Right cardiac atrium (tissue), 5 donors: Measurements from ENCODE around the gene DHRS3. TPM values are rescaled to one million over a fixed set of nuclear protein-coding genes. Genes with fewer than 3 reads are reported as not detected.
"Not testable (repeated sequence)": the region's sequence is repeated elsewhere in the genome, so short reads cannot be mapped to it uniquely, and the experiment has no call there.

Experiments used
- ATAC-seq, 2 donors: fragments of 200-7000 bp; cut with Tn5 transposase; one replicate each; pipeline versions ENCODE4 v1.8.0 to v1.9.1; 2020; ENCODE audit warnings: moderate library complexity in 2 of 2, mild to moderate bottlenecking in 1 of 2
- DNase-seq, 3 donors: peaks; one replicate each; pipeline ENCODE4 v3.0.0-alpha.2; 2020
- H3K27ac ChIP-seq: one replicate; pipeline ENCODE4 v1.5.1; 2013; ENCODE audit warnings: mild to moderate bottlenecking, low read length, control low read depth, moderate library complexity
- H3K27me3 ChIP-seq: one replicate; pipeline ENCODE4 v1.6.1; 2013; ENCODE audit not compliant: control insufficient read depth, insufficient read depth
- H3K4me1 ChIP-seq: one replicate; pipeline ENCODE4 v1.6.1; 2013; ENCODE audit warnings: low read length; ENCODE audit not compliant: control insufficient read depth, insufficient read depth
- H3K4me3 ChIP-seq: one replicate; pipeline ENCODE4 v1.5.1; 2013; ENCODE audit warnings: low read length, control low read depth
- H3K9me3 ChIP-seq: one replicate; pipeline ENCODE4 v1.6.1; 2013; ENCODE audit warnings: low read length; ENCODE audit not compliant: control insufficient read depth
- WGBS: extraction: QIAGEN DNeasy Blood & Tissue Kit; methylation state at CpG from one replicate; pipeline ENCODE4 v1.1.7; 2013; 5-methylcytosine and 5-hydroxymethylcytosine counted together
- intact Hi-C, 4 donors: fragments of 100-400 bp; cut with DNase I; formaldehyde crosslinking; loops; one replicate each; pipeline versions ENCODE4 v1.11.0 to v1.14.0; 2022 to 2023
- polyA plus RNA-seq: library from polyadenylated mRNA; stranded (reverse); fragments of 200-250 nt; gene quantifications from one replicate; pipeline ENCODE4 v1.2.3, GENCODE V29; 2013
- total RNA-seq, 4 donors: library from RNA; stranded (reverse); fragmentation: NEBNext Ultra II Directional; extraction: Animal tissue kit (Norgen Biotek cat#: 25700); gene quantifications; one replicate each; pipeline ENCODE4 v1.2.1, GENCODE V29; 2021
- donor health status: healthy with polysubstance abuse.
- donor health status: DM: no; HTN: yes; CAD: no.
- donor health status: DM: no; HTN: no; CAD: no.
- donor health status: DM: no; HTN: yes; CAD: no; lungs with severe emphysema.
- donor health status: DM: yes; HTN: yes; CAD: no.

The DHRS3 gene
- total and polyA plus RNA-seq, 5 donors = 53.6 to 97.0 (median 83.3) TPM

GRCh38 chr1:12654657-12655056 lies 36.6 kb upstream of the DHRS3 start:
- DNase-seq = no peak
- no peaks in the 10 kb centered on the region for H3K9me3 ChIP-seq
- H3K27ac ChIP-seq = no peak overlapping the region
- no peaks in the 10 kb centered on the region for H3K27me3 ChIP-seq
- ATAC-seq = no peak
- WGBS = 95% methylated on average over 8 of the region's 8 CpGs
- intact Hi-C loops = loop anchor here in 3 of 4 donors (5.0 to 10.0 kb wide), 2 partner anchors 337 to 380 kb away; no protein-coding TSS in a partner anchor
- no peaks in the 10 kb centered on the region for H3K4me1 ChIP-seq
- H3K4me3 ChIP-seq = no peak overlapping the region

GRCh38 chr1:12654004-12654567 lies 36.1 kb upstream of the DHRS3 start:
- intact Hi-C loops = loop anchor here in 1 of 4 donors (10.0 kb wide), 1 partner anchor 379 kb away; no protein-coding TSS in a partner anchor
- DNase-seq (no peak), ATAC-seq (no peak)
- H3K9me3 ChIP-seq = no peaks in the 10 kb centered on the region
- H3K27ac ChIP-seq = no peak overlapping the region
- 70% methylated on average over 4 of the region's 4 CpGs for WGBS
- no peaks in the 10 kb centered on the region for H3K4me1 ChIP-seq
- H3K4me3 ChIP-seq = no peak overlapping the region
- H3K27me3 ChIP-seq = no peaks in the 10 kb centered on the region

GRCh38 chr1:12649971-12650421 lies 32.0 kb upstream of the DHRS3 start:
- Histone ChIP-seq H3K4me1 (no peaks in the 10 kb centered on the region), H3K27me3 (no peaks in the 10 kb centered on the region), H3K9me3 (no peaks in the 10 kb centered on the region), H3K4me3 (no peak overlapping the region), H3K27ac (no peak overlapping the region)
- 55% methylated on average over 5 of the region's 5 CpGs for WGBS
- intact Hi-C loops = loop anchor here in 1 of 4 donors (10.0 kb wide), 1 partner anchor 375 kb away; no protein-coding TSS in a partner anchor
- DNase-seq (no peak), ATAC-seq (no peak)

GRCh38 chr1:12648741-12649140 lies 30.7 kb upstream of the DHRS3 start:
- H3K9me3 ChIP-seq = no peaks in the 10 kb centered on the region
- no peaks in the 10 kb centered on the region for H3K4me1 ChIP-seq
- 83% methylated on average over 7 of the region's 7 CpGs for WGBS
- intact Hi-C loops = no loop called here
- ATAC-seq (no peak), DNase-seq (no peak)
- H3K27me3 ChIP-seq = no peaks in the 10 kb centered on the region
- no peak overlapping the region for H3K4me3 ChIP-seq
- H3K27ac ChIP-seq = no peak overlapping the region

- ATAC-seq, intact Hi-C loops, H3K4me1 ChIP-seq, H3K27ac ChIP-seq, H3K9me3 ChIP-seq, H3K4me3 ChIP-seq, DNase-seq, H3K27me3 ChIP-seq: not testable (repeated sequence)
- WGBS = 96% methylated on average over 9 of the region's 9 CpGs
Measured at GRCh38 chr1:12645401-12645800, 27.4 kb upstream of the DHRS3 start.

GRCh38 chr1:12644829-12645228 lies 26.8 kb upstream of the DHRS3 start:
- DNase-seq (no peak), ATAC-seq (no peak)
- no peak overlapping the region for H3K4me3 ChIP-seq
- no peaks in the 10 kb centered on the region for H3K4me1 ChIP-seq
- no peak overlapping the region for H3K27ac ChIP-seq
- H3K27me3 ChIP-seq = no peaks in the 10 kb centered on the region
- 83% methylated on average over 2 of the region's 2 CpGs for WGBS
- intact Hi-C loops = no loop called here
- no peaks in the 10 kb centered on the region for H3K9me3 ChIP-seq

GRCh38 chr1:12644237-12644636 lies 26.2 kb upstream of the DHRS3 start:
- ATAC-seq (no peak), DNase-seq (no peak)
- Histone ChIP-seq H3K4me3 (no peak overlapping the region), H3K9me3 (no peaks in the 10 kb centered on the region), H3K27me3 (no peaks in the 10 kb centered on the region), H3K27ac (no peak overlapping the region), H3K4me1 (no peaks in the 10 kb centered on the region)
- intact Hi-C loops = no loop called here
- WGBS = 86% methylated on average over 2 of the region's 2 CpGs

- Histone ChIP-seq H3K27me3 (no peaks in the 10 kb centered on the region), H3K4me3 (no peak within 1 kb of the TSS), H3K4me1 (no peaks in the 10 kb centered on the region), H3K27ac (no peak within 1 kb of the TSS), H3K9me3 (no peaks in the 10 kb centered on the region)
- WGBS = 84% methylated on average over 7 of the region's 7 CpGs
- DNase-seq = no peak
- no peak for ATAC-seq
- intact Hi-C loops = no loop called here
Measured at GRCh38 chr1:12643785-12644184, 25.8 kb upstream of the DHRS3 start, which contains the start of gene AADACL4. Gene AADACL4 (plus strand): TSS chr1:12644085. CDS start chr1:12644547, 462 bp downstream.

GRCh38 chr1:12643079-12643478 lies 25.1 kb upstream of the DHRS3 start:
- ATAC-seq = no peak
- Histone ChIP-seq H3K4me1 (no peaks in the 10 kb centered on the region), H3K4me3 (no peak overlapping the region), H3K27me3 (no peaks in the 10 kb centered on the region), H3K9me3 (no peaks in the 10 kb centered on the region), H3K27ac (no peak overlapping the region)
- DNase-seq = no peak
- 95% methylated on average over 2 of the region's 2 CpGs for WGBS
- intact Hi-C loops = no loop called here

- H3K9me3 ChIP-seq = no peaks in the 10 kb centered on the region
- peaks cover 2% of the 10 kb centered on the region for H3K4me1 ChIP-seq
- DNase-seq (no peak), ATAC-seq (no peak)
- no peak overlapping the region for H3K4me3 ChIP-seq
- no peaks in the 10 kb centered on the region for H3K27me3 ChIP-seq
- intact Hi-C loops = no loop called here
- H3K27ac ChIP-seq = no peak overlapping the region
Measured at GRCh38 chr1:12640958-12641272, 22.9 kb upstream of the DHRS3 start.

GRCh38 chr1:12640237-12640957 lies 22.4 kb upstream of the DHRS3 start:
- 90% methylated on average over 7 of the region's 7 CpGs for WGBS

More at GRCh38 chr1:12640237-12640957, 22.4 kb upstream of the DHRS3 start:
- intact Hi-C loops = no loop called here
- Histone ChIP-seq H3K27me3 (no peaks in the 10 kb centered on the region), H3K27ac (no peak overlapping the region), H3K9me3 (no peaks in the 10 kb centered on the region), H3K4me1 (peaks cover 2% of the 10 kb centered on the region), H3K4me3 (no peak overlapping the region)
- no peak for DNase-seq
- ATAC-seq = no peak
